Left lung (tissue), 10 donors: Measurements from ENCODE around the gene TRIM65. TPM values are rescaled to one million over a fixed set of nuclear protein-coding genes. Genes with fewer than 3 reads are reported as not detected.

Experiments used
- ATAC-seq: fragments of 200-7000 bp; cut with Tn5 transposase; one replicate; pipeline ENCODE4 v1.9.1; 2020; ENCODE audit warnings: moderate library complexity
- DNase-seq, 4 donors: peaks; one replicate each; pipeline ENCODE4 v3.0.0-alpha.2; 2013 to 2020
- H3K27ac ChIP-seq, 2 donors: fragments of 200-600 bp; sonication (generic) in 1 of 2; one replicate each; pipeline versions ENCODE4 v1.5.0 to v1.8.0; 2020 to 2021
- H3K27me3 ChIP-seq, 2 donors: fragments of 200-600 bp; sonication (generic) in 1 of 2; one replicate each; pipeline versions ENCODE4 v1.5.0 to v1.8.0; 2020 to 2021
- H3K36me3 ChIP-seq, 2 donors: fragments of 200-600 bp; sonication (generic) in 1 of 2; one replicate each; pipeline versions ENCODE4 v1.5.0 to v1.8.0; 2020 to 2021
- H3K4me1 ChIP-seq, 2 donors: fragments of 200-600 bp; one replicate each; pipeline ENCODE4 v1.8.0; 2021
- H3K4me3 ChIP-seq, 2 donors: fragments of 200-600 bp; sonication (generic) in 1 of 2; one replicate each; pipeline versions ENCODE4 v1.5.0 to v1.8.0; 2020 to 2021; ENCODE audit warnings: mild to moderate bottlenecking in 1 of 2
- H3K9me3 ChIP-seq, 2 donors: fragments of 200-600 bp; sonication (generic) in 1 of 2; one replicate each; pipeline versions ENCODE4 v1.5.0 to v1.8.0; 2020 to 2021
- CTCF ChIP-seq, 2 donors: fragments of 200-600 bp; sonication (generic) in 1 of 2; IDR thresholded peaks; one replicate each; pipeline versions ENCODE4 v1.5.0 to v1.8.0; 2021; ENCODE audit warnings: antibody characterized with exemption in 2 of 2
- intact Hi-C, 2 donors: fragments of 100-400 bp; cut with DNase I; formaldehyde crosslinking; loops; one replicate each; pipeline versions ENCODE4 v1.11.2 to v1.14.2; 2022
- polyA plus RNA-seq, 6 donors: library from polyadenylated mRNA; unstranded; fragments of 120-200 nt; gene quantifications; one replicate each; pipeline ENCODE4 v1.2.1, GENCODE V29; 2013; ENCODE audit not compliant: insufficient read length in 6 of 6
- total RNA-seq, 2 donors: library from RNA; stranded (reverse); fragmentation: NEBNext Ultra II Directional; extraction: Animal tissue kit (Norgen Biotek cat#: 25700); gene quantifications; one replicate each; pipeline ENCODE4 v1.2.1, GENCODE V29; 2021
- donor health status: DM: no; HTN: yes; CAD: no.
- donor health status: DM: no; HTN: no; CAD: no.

The TRIM65 gene
- total and polyA plus RNA-seq, 8 donors: 15.8 to 35.1 (median 20.0) TPM

GRCh38 chr17:75878174-75878998, 18.4 kb downstream of the TRIM65 start, which contains the start of gene TRIM47:
TSS of gene TRIM47 (minus strand) at chr17:75878581. CDS start at chr17:75878548, 33 bp downstream.
- no peaks in the 10 kb centered on the region for H3K9me3 ChIP-seq
- peak within 1 kb of the TSS; percentile 58 to 74 for H3K4me3 ChIP-seq
- H3K36me3 ChIP-seq: peaks cover 0 to 22% of the 10 kb centered on the region in 2 donors
- TF ChIP-seq CTCF (IDR thresholded peaks at IDR 0.05): peak in 1 of 2 donors; percentile 13
- H3K27ac ChIP-seq: peak within 1 kb of the TSS; percentile 90 to 94
- intact Hi-C loops: no loop called here
- peaks cover 0 to 39% of the 10 kb centered on the region in 2 donors for H3K27me3 ChIP-seq
- peak; percentile 68 to 91 (median 77) for DNase-seq
- peak; percentile 57 for ATAC-seq
- H3K4me1 ChIP-seq: peaks cover 23 to 59% of the 10 kb centered on the region in 2 donors

GRCh38 chr17:75877752-75878173, 19.0 kb downstream of the TRIM65 start:
- peak overlapping the region; percentile 90 to 94 for H3K27ac ChIP-seq

GRCh38 chr17:75876938-75877751, 19.6 kb downstream of the TRIM65 start:
- peak; percentile 60 for ATAC-seq
- Histone ChIP-seq H3K36me3 (peaks cover 0 to 22% of the 10 kb centered on the region in 2 donors), H3K4me3 (peak overlapping the region; percentile 58 to 74), H3K27ac (peak overlapping the region; percentile 90 to 94), H3K4me1 (peaks cover 29 to 71% of the 10 kb centered on the region in 2 donors), H3K27me3 (peaks cover 0 to 39% of the 10 kb centered on the region in 2 donors), H3K9me3 (no peaks in the 10 kb centered on the region)
- DNase-seq: peak; percentile 87 to 93 (median 92)
- intact Hi-C loops: no loop called here
- TF ChIP-seq CTCF (IDR thresholded peaks at IDR 0.05): no peak

More at GRCh38 chr17:75877752-75878173, 19.0 kb downstream of the TRIM65 start:
- peaks cover 0 to 39% of the 10 kb centered on the region in 2 donors for H3K27me3 ChIP-seq
- peaks cover 0 to 22% of the 10 kb centered on the region in 2 donors for H3K36me3 ChIP-seq
- ATAC-seq (peak; percentile 64), DNase-seq (peak; percentile 71 to 95 (median 78))
- peaks cover 29 to 65% of the 10 kb centered on the region in 2 donors for H3K4me1 ChIP-seq
- H3K4me3 ChIP-seq: peak overlapping the region; percentile 58 to 74
- no peaks in the 10 kb centered on the region for H3K9me3 ChIP-seq
- intact Hi-C loops: no loop called here
- peak; percentile 22 to 41 for TF ChIP-seq CTCF (IDR thresholded peaks at IDR 0.05)

GRCh38 chr17:75876190-75876937, 20.4 kb downstream of the TRIM65 start:
- TF ChIP-seq CTCF (IDR thresholded peaks at IDR 0.05): peak in 1 of 2 donors; percentile 40
- DNase-seq (peak in 1 of 4 donors; percentile 77), ATAC-seq (peak; percentile 23)
- Histone ChIP-seq H3K36me3 (peaks cover 0 to 22% of the 10 kb centered on the region in 2 donors), H3K4me1 (peaks cover 29 to 72% of the 10 kb centered on the region in 2 donors), H3K27ac (peak overlapping the region; percentile 90 to 94), H3K4me3 (peak overlapping the region; percentile 58 to 74), H3K27me3 (peaks cover 0 to 39% of the 10 kb centered on the region in 2 donors), H3K9me3 (no peaks in the 10 kb centered on the region)
- intact Hi-C loops: no loop called here
